ENCODE measurements around the gene TBX18.

GRCh38 chr6:84768442-84769174, 4.2 kb upstream of the TBX18 start:
- TF ChIP-seq POLR2AphosphoS5 (IDR thresholded peaks at IDR 0.05; ENCODE audit: low read depth, low read length) (no peak), POLR2A (IDR thresholded peaks at IDR 0.05; ENCODE audit: low read depth, low read length) (no peak)
